Bone marrow (tissue), 2 donors: ENCODE data around the gene INPP4B.
A peak's percentile ranks its signal among the peaks of the same experiment; 100 is the strongest.

Source experiments
- DNase-seq, 2 donors: peaks; one replicate each; lab custom pipeline; 2025; lab: John Stamatoyannopoulos, UW

Gene INPP4B

DNA sequence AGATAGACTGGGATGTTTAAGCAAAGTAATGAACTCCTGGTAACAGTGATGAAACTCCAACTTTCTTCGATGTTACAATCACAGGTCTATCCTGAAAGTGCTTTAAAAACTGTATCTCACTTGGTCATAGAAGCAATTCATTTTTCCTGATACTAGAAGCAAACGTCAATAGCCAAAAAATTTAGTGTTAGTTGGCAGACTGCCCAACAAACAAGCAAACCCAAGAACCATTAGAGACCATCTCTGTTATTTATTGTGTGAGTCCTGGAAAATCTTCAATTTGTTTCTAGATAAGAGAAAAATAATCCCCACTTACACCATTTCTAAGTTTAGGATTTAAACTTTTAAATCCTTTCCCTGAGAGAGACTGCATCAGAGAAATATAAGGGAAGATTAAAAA lies 553.9 kb downstream of the INPP4B start:
- no peak for DNase-seq

DNA sequence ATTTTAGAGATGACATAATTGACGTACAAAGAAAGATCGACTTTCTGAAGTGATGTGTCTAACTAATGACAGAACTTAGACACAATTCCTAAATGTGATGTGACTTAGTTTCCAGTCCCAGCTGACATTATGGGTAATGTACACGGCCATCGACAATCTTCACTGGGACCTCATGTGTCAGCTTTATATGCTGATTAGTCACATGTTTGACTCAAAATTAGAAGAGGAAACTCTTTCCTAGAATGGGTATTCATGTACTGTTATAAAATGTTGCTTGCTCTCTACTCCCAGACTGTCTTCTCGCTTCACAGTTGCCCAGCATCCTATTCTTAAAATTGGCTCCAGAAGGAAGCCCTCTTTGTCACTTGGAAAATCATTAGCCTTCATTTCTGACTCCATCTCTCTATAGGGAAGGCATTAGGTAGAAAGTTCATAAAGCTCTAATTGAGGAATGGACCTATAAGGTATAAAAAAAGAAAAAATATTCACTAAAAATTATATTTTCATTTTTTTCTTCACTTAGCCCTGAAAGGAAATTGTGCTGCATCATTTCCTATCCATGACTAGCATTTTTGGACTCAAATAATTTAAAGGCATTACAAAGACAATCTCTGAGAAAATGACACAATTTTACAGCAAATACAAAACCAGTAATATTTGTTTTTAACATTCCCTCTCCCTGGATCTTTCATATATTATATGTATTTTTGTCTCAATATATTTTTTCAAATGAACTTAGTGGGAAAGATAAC lies 554.6 kb downstream of the INPP4B start:
- DNase-seq, result peak in 1 of 2 donors; percentile 14

DNA sequence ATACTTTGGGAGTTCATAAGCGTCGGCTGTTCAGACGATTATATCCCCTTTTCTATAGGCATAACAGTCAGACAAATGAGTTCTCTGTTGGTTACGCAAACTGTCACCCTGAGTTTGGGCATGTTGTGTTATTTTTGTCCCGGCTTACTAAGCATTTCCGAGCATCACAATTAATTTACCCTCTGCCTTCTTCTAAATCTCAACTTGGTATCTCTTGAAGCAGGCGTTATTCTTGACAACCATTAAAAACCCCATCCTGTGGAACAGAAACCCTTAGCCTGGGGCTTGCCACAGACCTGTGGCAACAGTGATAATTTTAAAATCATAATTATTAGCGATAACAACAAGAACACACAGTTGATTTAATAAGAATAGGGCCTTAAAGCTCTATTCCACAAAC lies 558.7 kb downstream of the INPP4B start:
- DNase-seq, result no peak

DNA sequence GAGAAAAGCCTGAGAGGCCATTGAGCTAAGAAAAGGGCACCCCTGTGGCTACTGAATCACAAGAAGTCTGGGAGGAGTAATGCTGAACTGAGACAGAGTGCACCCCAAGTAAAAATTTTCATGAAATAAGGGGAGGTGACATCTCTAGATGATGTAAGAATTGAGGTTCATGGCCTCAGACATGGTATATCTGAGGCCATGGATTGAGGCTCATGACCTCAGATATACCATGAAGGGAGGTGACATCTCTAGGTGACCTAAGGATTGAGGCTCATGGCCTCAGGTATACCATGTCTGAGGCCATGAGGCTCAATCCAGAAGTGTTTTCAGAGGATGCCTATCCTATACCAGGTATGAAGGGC lies 560.9 kb downstream of the INPP4B start:
- no peak for DNase-seq

- no peak for DNase-seq
Observed at GRCh38 chr4:142284402-142285221, 561.5 kb downstream of the INPP4B start.

DNA sequence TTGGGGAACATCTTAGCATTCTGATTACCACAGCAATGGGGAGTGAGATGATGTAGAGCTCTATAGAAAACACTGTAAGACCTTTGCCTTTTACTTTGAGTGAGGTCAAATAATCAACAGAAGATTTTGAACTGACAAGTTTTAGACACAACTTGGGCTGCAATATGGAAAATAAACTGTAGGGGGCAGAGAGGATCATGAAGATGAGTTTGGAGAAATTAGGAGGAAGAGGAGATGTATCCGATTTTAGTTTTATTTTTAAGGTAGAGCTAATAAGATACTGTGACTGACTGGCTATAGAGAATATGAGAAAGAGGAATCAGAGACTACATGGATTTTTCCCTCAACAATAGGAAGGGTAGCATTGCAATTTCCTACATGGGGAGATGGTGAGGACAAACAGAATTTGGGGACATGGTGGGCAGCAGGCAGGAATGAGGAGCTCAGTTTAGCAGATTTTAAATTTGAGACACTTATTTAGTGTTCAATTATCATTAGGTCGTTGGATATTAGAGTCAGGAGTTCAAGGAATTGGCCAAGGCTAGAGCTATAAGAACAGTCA lies 563.1 kb downstream of the INPP4B start:
- DNase-seq, result peak in 1 of 2 donors; percentile 18

DNA sequence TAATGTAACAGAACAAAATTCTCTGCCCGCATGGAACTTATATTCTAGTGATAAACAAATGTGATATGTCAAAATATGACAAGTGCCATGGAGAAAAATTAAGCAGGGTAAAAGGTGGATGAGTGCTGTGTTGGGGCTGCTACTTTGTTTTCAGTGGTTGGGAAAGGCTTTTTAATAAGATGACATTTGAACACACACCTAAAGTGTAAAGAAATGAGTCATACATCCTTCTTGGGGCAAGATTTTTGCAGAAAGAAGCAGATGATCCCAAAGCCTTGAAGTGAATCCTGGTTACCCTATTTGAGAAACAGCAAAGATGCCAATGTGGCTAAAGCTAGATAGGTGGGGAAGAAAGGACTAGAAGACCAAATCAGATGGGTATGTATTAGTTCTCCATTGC lies 564.1 kb downstream of the INPP4B start:
- no peak for DNase-seq

DNA sequence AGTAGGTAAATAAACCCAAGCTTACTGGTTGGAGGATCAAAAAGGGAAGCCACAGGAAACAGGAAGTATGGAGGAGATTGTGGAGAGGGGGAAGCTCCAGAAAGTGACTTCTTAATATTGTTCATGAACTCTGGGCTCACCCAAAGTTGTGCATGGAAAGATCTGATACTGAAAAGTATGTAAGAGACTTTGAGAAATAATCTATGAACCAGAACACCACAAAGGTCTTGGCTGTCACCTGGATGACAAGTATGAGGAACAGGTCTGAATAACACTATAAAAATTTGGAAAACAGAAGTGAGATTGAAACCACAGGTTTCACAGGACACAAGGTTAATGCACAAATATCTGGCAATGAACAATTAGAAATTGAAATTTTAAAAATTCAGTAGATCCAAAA lies 567.4 kb downstream of the INPP4B start:
- DNase-seq, result no peak

DNA sequence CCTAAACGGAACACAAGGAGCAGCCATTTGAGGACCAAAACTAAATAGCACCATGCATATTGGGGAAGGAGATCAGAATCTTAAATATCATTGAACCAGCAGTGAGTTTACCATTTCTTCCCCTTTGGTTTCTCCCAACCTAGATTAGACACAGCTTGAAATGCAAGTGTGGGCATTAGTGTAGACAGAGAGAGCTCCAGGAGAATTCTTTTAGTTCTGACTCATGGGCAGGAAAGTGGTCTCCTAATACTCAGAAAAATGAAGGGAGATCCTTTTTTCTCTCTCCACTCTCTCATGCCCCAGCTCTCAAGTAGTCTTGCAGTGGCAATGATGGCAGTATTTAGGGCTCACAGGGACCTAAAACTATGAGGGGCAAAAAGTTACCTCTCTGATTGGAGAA lies 567.9 kb downstream of the INPP4B start:
- DNase-seq, result no peak

DNA sequence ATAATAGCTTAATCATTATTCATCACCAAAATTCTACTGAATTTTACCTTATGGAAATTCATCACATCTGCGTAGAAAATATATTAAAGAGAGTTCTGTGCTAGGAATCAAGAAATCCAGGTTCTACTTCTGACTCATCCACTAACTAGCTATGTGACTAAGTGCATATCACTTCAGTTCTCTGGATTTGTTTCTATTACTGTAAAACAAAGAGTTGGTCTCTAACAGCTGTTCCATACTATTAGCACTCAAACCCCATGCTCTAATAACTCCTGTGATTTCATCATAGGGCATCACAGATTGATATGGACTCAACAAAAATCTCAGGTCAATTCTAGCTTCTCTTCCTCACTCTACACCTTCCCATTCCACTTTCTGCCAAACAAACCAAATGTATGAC lies 572.0 kb downstream of the INPP4B start:
- DNase-seq, result no peak

DNA sequence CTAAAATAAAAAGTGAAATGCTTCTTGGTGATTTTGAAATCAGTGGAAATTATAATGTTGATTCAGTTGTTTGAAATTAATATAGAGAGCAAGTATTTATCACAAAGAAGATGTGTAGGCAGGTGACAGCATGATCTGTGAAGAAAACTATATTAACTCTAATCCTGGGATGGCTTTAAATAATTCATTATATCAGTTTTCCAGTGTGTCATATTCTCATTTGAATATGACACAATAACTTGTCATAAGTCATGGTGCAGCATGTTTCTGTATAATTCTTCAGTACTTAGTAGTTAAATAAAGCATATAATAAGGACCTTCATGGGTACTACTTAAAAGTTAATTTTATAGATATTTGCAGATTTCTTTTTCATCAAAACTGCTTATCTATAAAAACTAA lies 573.6 kb downstream of the INPP4B start:
- no peak for DNase-seq

DNA sequence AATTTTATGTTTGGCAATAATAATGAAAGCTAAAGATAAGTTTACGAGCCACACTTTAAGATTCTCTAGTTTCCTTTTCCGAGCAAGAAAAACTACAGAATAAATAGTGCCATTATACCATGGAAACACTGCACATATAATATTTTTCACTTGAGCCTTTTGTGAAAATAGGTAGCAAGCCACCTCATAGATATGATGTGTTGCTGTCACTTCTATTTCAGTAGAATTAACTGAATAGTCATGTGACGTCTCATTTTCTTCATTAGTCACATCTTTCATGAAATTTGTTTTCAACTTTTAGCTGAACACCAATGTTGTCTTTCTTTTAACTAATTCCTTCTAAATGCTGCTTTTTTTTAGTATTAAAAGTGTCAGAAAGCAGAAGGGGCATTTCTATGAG lies 574.3 kb downstream of the INPP4B start:
- DNase-seq, result no peak

DNA sequence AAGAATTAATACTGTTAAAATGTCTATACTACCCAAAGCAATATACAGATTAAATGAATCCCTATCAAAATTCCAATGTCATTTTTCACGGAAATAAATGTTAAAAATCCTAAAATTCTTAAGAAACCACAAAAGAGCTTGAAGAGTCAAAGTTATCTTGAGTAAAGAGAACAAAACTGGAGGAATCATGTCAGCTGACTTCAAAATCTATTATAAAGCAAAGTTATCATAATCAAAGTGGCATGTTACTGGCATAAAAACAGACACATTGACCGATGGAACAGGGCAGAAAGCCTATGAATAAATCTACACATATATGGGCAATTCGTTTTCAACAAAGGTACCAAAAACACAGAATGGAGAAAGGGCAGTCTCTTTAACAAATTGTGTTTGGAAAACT lies 579.0 kb downstream of the INPP4B start:
- no peak for DNase-seq

DNA sequence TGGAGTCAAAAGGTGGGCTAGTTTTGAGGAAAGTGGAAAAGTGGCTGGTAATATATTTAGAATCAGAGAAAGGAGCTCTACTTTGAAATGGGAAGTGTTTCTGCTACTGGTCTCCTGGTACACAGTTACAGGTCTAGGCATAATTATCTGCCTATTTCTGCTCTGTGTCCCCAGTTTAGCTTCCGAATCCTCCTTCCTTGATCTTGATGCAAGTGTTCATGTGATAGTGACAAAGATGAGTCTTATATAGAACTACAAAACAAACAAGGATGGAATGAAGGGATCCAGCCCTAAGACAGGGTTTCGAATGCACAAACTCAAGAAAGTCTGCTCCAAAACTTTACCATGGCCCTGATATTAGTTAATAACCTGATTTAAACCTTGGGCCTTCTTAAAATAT lies 580.2 kb downstream of the INPP4B start:
- no peak for DNase-seq

- DNase-seq, result peak in 1 of 2 donors; percentile 25
Observed at GRCh38 chr4:142265536-142265935, 580.6 kb downstream of the INPP4B start.

- no peak for DNase-seq
Observed at GRCh38 chr4:142264961-142265360, 581.1 kb downstream of the INPP4B start.

GRCh38 chr4:142262956-142263355 lies 583.1 kb downstream of the INPP4B start:
- no peak for DNase-seq

- DNase-seq, result no peak
Observed at GRCh38 chr4:142248946-142249345, 597.2 kb downstream of the INPP4B start.

DNA sequence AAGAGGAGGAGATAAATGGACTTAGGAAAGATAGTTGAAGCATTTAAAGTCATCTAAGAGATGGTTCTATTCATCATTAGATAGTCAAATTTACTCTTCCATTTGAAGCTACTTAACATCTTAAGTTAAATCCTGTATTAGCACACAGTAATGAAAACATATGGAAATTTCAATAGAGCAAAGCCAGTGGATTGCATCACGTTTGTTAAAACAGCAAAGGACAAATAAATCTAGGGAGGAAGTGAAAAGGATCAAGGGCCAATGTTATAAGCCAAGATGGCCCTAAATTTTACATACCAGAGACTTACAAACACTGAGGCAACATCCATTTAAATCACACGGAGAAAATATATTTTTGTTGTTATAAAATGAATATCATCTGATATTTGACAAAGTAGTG lies 602.8 kb downstream of the INPP4B start:
- no peak for DNase-seq

DNA sequence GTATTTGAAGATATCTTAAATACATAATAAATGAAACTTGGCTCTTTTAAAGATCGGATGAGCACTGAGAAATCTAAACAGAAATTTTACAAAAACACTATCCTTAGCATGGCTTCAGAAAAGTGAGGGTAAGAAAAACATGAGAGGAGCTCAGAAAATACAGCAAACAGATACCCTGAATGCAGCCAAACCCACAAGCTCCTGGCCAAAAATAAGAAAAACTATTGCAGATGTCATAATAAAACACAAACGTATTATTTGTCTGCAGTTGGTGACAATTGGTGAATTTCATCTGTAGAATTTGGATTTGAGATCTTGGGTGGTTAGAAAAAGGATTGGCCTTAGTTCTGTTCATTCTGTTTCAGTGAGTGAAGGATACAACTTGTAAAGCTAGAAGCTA lies 603.9 kb downstream of the INPP4B start:
- no peak for DNase-seq

DNA sequence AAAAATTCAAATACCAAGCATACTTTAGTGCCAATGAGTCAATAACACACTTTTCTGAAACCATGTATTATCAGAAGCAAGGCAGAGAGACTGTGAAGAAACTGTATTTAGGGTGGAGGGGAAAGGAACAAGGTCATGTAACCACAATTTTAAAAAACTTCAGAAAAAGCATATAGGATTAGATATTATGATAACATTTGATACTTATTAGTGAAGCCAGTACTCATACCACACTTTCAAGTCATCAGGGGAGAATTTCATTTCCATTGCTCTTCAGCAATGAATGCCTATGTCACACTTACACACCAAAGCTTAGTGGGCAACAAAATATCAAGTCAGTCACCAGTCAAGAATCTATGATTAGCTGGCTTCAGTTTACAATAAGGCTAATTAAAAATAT lies 607.5 kb downstream of the INPP4B start:
- no peak for DNase-seq

DNA sequence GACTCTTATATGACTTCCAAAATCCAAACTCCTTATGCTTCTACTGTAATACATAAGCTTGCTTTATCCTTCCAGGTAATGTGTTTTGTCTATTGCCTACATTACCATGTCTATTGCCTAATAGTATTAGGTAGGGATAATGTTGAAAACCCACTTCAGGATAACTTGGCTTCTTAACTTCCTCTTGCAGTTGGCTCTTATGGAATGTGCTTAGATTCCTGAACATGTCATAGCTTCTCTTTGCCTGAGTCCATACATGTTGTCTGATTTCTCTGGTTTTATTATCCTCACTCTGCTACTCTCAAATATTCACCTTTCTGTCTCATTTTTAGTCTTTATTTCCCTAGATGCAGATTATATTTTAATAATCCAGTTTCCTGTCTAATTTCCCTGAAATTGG lies 609.8 kb downstream of the INPP4B start:
- DNase-seq, result no peak

- DNase-seq, result no peak
Observed at GRCh38 chr4:142231787-142232186, 614.3 kb downstream of the INPP4B start.
